Chondrocyte (in vitro differentiated cells): ENCODE results near the gene NOVA2. TPM values are rescaled to one million over a fixed set of nuclear protein-coding genes. Genes with fewer than 3 reads are reported as not detected.
"Not testable (repeated sequence)": the region's sequence is repeated elsewhere in the genome, so short reads cannot be mapped to it uniquely, and the experiment has no call there.

Source experiments
- DNase-seq: peaks from one replicate; pipeline ENCODE4 v3.0.0; 2021; ENCODE audit warnings: mixed read lengths, low spot score
- H3K27ac Mint-ChIP-seq: one replicate; pipeline ENCODE4 v1.8.0; 2021; ENCODE audit warnings: mild to moderate bottlenecking, moderate library complexity, mixed read lengths; ENCODE audit not compliant: unreplicated experiment
- H3K27me3 Mint-ChIP-seq: 2 replicates; pipeline ENCODE4 v1.8.0; 2021; ENCODE audit warnings: low read depth, mixed read lengths
- H3K36me3 Mint-ChIP-seq: 2 replicates; pipeline ENCODE4 v1.8.0; 2021; ENCODE audit warnings: low read depth, mixed read lengths
- H3K4me1 Mint-ChIP-seq: 2 replicates; pipeline ENCODE4 v1.8.0; 2021; ENCODE audit warnings: low read depth, mild to moderate bottlenecking, mixed read lengths
- H3K4me3 Mint-ChIP-seq: one replicate; pipeline ENCODE4 v1.8.0; 2021; ENCODE audit warnings: mild to moderate bottlenecking, moderate library complexity, mixed read lengths; ENCODE audit not compliant: unreplicated experiment
- H3K9me3 Mint-ChIP-seq: 2 replicates; pipeline ENCODE4 v1.8.0; 2021; ENCODE audit warnings: low read depth, mixed read lengths
- CTCF ChIP-seq: fragments of 200-600 bp; sonication (generic); IDR thresholded peaks from 2 replicates; pipeline ENCODE4 v1.5.0; 2021; ENCODE audit warnings: antibody characterized with exemption, mild to moderate bottlenecking, moderate library complexity
- total RNA-seq: library from RNA; stranded (reverse); gene quantifications from 3 replicates; pipeline ENCODE4 v1.2.1, GENCODE V29; 2021

NOVA2 gene
- total RNA-seq, 1 donor from 2014 or later = 0.22 TPM

GRCh38 chr19:45897261-45897812 lies 76.3 kb downstream of the NOVA2 start:
- H3K4me3 Mint-ChIP-seq = no peak overlapping the region
- TF ChIP-seq CTCF = no peak
- no peak overlapping the region for H3K27ac Mint-ChIP-seq
- H3K27me3 Mint-ChIP-seq = no peaks in the 10 kb centered on the region
- DNase-seq = no peak
- H3K36me3 Mint-ChIP-seq = peaks cover 20% of the 10 kb centered on the region
- H3K9me3 Mint-ChIP-seq = no peaks in the 10 kb centered on the region
- peaks cover 13% of the 10 kb centered on the region for H3K4me1 Mint-ChIP-seq

GRCh38 chr19:45895983-45896599 lies 77.6 kb downstream of the NOVA2 start:
- not testable (repeated sequence) for DNase-seq, H3K27ac Mint-ChIP-seq, H3K9me3 Mint-ChIP-seq, H3K27me3 Mint-ChIP-seq, H3K4me3 Mint-ChIP-seq
- peaks cover 20% of the 10 kb centered on the region for H3K36me3 Mint-ChIP-seq
- peaks cover 13% of the 10 kb centered on the region for H3K4me1 Mint-ChIP-seq

- TF ChIP-seq CTCF = no peak
- H3K36me3 Mint-ChIP-seq = peaks cover 18% of the 10 kb centered on the region
- DNase-seq = no peak
- no peaks in the 10 kb centered on the region for H3K9me3 Mint-ChIP-seq
- H3K4me3 Mint-ChIP-seq = no peak overlapping the region
- H3K27me3 Mint-ChIP-seq = no peaks in the 10 kb centered on the region
- no peak overlapping the region for H3K27ac Mint-ChIP-seq
- H3K4me1 Mint-ChIP-seq = peaks cover 8% of the 10 kb centered on the region
Observed at GRCh38 chr19:45895519-45895972, 78.1 kb downstream of the NOVA2 start.

- Mint-ChIP-seq H3K4me3 (no peak overlapping the region), H3K4me1 (peaks cover 6% of the 10 kb centered on the region), H3K36me3 (peaks cover 10% of the 10 kb centered on the region), H3K27me3 (no peaks in the 10 kb centered on the region), H3K9me3 (no peaks in the 10 kb centered on the region), H3K27ac (no peak overlapping the region)
- no peak for DNase-seq
- no peak for TF ChIP-seq CTCF
Observed at GRCh38 chr19:45890877-45891276, 82.8 kb downstream of the NOVA2 start.

GRCh38 chr19:45889210-45889885 lies 84.3 kb downstream of the NOVA2 start:
- Mint-ChIP-seq H3K27ac (no peak overlapping the region), H3K36me3 (peaks cover 2% of the 10 kb centered on the region), H3K4me1 (peaks cover 10% of the 10 kb centered on the region), H3K4me3 (no peak overlapping the region), H3K9me3 (no peaks in the 10 kb centered on the region), H3K27me3 (no peaks in the 10 kb centered on the region)
- no peak for DNase-seq
- TF ChIP-seq CTCF = no peak
